Natural killer cell (primary cell): ENCODE results near the gene NAT10. TPM values are rescaled to one million over a fixed set of nuclear protein-coding genes. Genes with fewer than 3 reads are reported as not detected.
"Not testable (repeated sequence)": the region's sequence is repeated elsewhere in the genome, so short reads cannot be mapped to it uniquely, and the experiment has no call there.

Experiments
- ATAC-seq, 3 donors: fragments of 150-1000 bp in 2 of 3; fragments of 200-7000 bp in 1 of 3; cut with Tn5 transposase; 1 replicate in 1 of 3; 2 replicates in 2 of 3; pipeline ENCODE4 v1.10.0; 2021; ENCODE audit warnings: mild to moderate bottlenecking in 2 of 3, moderate library complexity in 2 of 3
- DNase-seq, 2 donors: peaks; one replicate each; pipeline versions ENCODE4 v3.0.0 to v3.0.0-alpha.2; 2013 to 2021; ENCODE audit warnings: mixed read lengths in 1 of 2
- H3K27ac ChIP-seq: one replicate; pipeline ENCODE4 v1.5.1; 2013; ENCODE audit warnings: mild to moderate bottlenecking, low read length
- H3K27me3 ChIP-seq: one replicate; pipeline ENCODE4 v1.6.1; 2013; ENCODE audit warnings: low read length; ENCODE audit not compliant: control insufficient read depth, insufficient read depth
- H3K36me3 ChIP-seq: one replicate; pipeline ENCODE4 v1.6.1; 2013; ENCODE audit warnings: low read length; ENCODE audit not compliant: control insufficient read depth, insufficient read depth
- H3K4me1 ChIP-seq: one replicate; pipeline ENCODE4 v1.6.1; 2013; ENCODE audit warnings: low read length; ENCODE audit not compliant: control insufficient read depth, insufficient read depth
- H3K4me3 ChIP-seq: one replicate; pipeline ENCODE4 v1.5.1; 2013; ENCODE audit warnings: low read length
- H3K9me3 ChIP-seq: one replicate; pipeline ENCODE4 v1.6.1; 2013; ENCODE audit warnings: low read length; ENCODE audit not compliant: control insufficient read depth, insufficient read depth
- H3K27ac Mint-ChIP-seq, 2 donors: one replicate each; pipeline ENCODE4 v1.8.0; 2022; ENCODE audit warnings: mild to moderate bottlenecking in 2 of 2, mixed read lengths in 2 of 2, moderate library complexity in 1 of 2
- H3K27me3 Mint-ChIP-seq, 2 donors: one replicate each; pipeline ENCODE4 v1.8.0; 2022; ENCODE audit warnings: low read depth in 2 of 2, mixed read lengths in 2 of 2
- H3K36me3 Mint-ChIP-seq: one replicate; pipeline ENCODE4 v1.8.0; 2022; ENCODE audit warnings: mixed read lengths
- H3K4me1 Mint-ChIP-seq, 2 donors: one replicate each; pipeline ENCODE4 v1.8.0; 2022; ENCODE audit warnings: mixed read lengths in 2 of 2
- H3K4me3 Mint-ChIP-seq: one replicate; pipeline ENCODE4 v1.8.0; 2022; ENCODE audit warnings: mild to moderate bottlenecking, moderate library complexity, mixed read lengths
- H3K9me3 Mint-ChIP-seq, 2 donors: one replicate each; pipeline ENCODE4 v1.8.0; 2022; ENCODE audit warnings: mixed read lengths in 2 of 2
- WGBS: methylation state at CpG from one replicate; pipeline ENCODE4 v1.1.7; 2013; ENCODE audit warnings: missing lambda C conversion rate; ENCODE audit not compliant: insufficient coverage; 5-methylcytosine and 5-hydroxymethylcytosine counted together
- intact Hi-C: fragments of 100-400 bp; cut with micrococcal nuclease; formaldehyde crosslinking; loops from one replicate; pipeline ENCODE4 v1.14.2; 2022
- total RNA-seq, 4 donors: library from RNA; stranded (reverse); fragments of 120-200 nt in 1 of 4; gene quantifications; one replicate each; pipeline versions ENCODE4 v1.2.3 to v1.2.4, GENCODE V29; 2013 to 2022
- TF ChIP-seq, protein P1 (sequence below): fragments of 200-600 bp; IDR thresholded peaks from one replicate; pipeline ENCODE4 v1.8.0; 2022; ENCODE audit warnings: antibody characterized with exemption

Gene NAT10
- total RNA-seq, 3 donors from 2014 or later (not counting 1 experiment from before 2014, with no cell fraction given), result 40.3 to 53.6 (median 42.8) TPM

DNA sequence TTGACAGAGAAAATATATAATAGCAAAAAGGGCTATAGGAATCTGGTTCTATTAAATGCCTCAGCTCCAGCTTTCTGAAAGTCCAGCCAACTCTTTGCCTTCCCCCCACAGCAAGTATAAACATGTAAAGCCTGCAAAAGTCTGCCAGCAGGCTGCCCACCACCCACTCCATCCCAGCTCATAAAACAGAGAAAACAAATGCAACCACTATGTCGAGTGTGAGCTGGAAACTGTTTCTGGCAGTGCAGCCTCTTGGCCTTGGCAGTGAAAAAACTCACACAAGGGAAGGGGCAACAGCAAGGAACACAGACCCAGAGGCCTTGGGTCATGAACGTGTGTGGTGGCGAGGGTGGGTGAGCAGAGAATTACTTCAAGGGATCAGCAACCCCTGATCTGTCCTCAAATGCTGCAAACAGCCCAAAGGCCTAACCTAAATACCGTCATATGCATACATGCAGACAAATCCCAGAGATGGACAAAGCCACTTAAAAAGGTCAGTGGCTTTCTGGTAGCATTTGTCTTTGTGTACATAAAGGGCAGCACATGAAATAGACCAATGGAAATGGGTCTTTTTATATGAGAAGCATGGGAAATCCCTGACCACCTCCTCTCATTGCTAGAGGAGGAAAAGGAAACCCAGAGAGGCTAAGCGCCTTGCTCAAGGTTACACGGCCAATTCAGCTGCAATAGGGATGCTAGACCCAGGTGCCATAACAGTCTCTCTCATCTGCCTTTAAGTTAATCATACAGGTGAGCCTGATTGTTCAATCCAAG, 74.8 kb downstream of the NAT10 start:
- ATAC-seq, result no peak
- H3K27ac ChIP-seq, result no peak overlapping the region
- intact Hi-C loops, result no loop called here

DNA sequence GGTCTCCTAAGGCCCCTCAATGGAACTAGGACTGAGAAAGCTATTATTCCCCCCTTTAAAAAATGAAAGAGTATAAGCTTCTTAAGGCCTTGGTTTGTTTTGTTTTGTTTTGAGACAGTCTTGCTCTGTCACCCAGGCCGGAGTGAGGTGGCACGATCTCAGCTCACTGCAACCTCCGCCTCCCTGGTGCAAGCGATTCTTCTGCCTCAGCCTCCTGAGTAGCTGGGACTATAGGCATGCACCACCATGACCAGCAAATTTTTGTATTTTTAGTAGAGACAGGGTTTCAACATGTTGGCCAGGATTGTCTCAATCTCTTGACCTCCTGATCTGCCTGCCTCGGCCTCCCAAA, 75.4 kb downstream of the NAT10 start:
- H3K9me3 ChIP-seq, H3K4me3 ChIP-seq, intact Hi-C loops, H3K27me3 ChIP-seq, H3K4me1 ChIP-seq, H3K36me3 Mint-ChIP-seq, H3K4me3 Mint-ChIP-seq, H3K27ac ChIP-seq, ATAC-seq, DNase-seq, H3K27me3 Mint-ChIP-seq, H3K36me3 ChIP-seq, H3K4me1 Mint-ChIP-seq, H3K27ac Mint-ChIP-seq, H3K9me3 Mint-ChIP-seq: not testable (repeated sequence)
- WGBS, result 67% methylated on average over 5 of the region's 5 CpGs

More for the DNA sequence above, 74.8 kb downstream of the NAT10 start:
- no peaks in the 10 kb centered on the region for H3K4me1 ChIP-seq
- no peaks in the 10 kb centered on the region for H3K36me3 ChIP-seq
- 72% methylated on average over 6 of the region's 6 CpGs for WGBS
- no peaks in the 10 kb centered on the region for H3K36me3 Mint-ChIP-seq
- H3K27me3 Mint-ChIP-seq, result no peaks in the 10 kb centered on the region
- H3K4me3 ChIP-seq, result no peak overlapping the region
- TF ChIP-seq, protein P1, sequence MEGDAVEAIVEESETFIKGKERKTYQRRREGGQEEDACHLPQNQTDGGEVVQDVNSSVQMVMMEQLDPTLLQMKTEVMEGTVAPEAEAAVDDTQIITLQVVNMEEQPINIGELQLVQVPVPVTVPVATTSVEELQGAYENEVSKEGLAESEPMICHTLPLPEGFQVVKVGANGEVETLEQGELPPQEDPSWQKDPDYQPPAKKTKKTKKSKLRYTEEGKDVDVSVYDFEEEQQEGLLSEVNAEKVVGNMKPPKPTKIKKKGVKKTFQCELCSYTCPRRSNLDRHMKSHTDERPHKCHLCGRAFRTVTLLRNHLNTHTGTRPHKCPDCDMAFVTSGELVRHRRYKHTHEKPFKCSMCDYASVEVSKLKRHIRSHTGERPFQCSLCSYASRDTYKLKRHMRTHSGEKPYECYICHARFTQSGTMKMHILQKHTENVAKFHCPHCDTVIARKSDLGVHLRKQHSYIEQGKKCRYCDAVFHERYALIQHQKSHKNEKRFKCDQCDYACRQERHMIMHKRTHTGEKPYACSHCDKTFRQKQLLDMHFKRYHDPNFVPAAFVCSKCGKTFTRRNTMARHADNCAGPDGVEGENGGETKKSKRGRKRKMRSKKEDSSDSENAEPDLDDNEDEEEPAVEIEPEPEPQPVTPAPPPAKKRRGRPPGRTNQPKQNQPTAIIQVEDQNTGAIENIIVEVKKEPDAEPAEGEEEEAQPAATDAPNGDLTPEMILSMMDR, result no peak
- no peaks in the 10 kb centered on the region for H3K27me3 ChIP-seq
- H3K4me1 Mint-ChIP-seq, result peaks cover 0 to 3% of the 10 kb centered on the region in 2 donors
- no peaks in the 10 kb centered on the region for H3K9me3 Mint-ChIP-seq
- no peaks in the 10 kb centered on the region for H3K9me3 ChIP-seq
- no peak overlapping the region for H3K4me3 Mint-ChIP-seq
- H3K27ac Mint-ChIP-seq, result no peak overlapping the region
- DNase-seq, result no peak

DNA sequence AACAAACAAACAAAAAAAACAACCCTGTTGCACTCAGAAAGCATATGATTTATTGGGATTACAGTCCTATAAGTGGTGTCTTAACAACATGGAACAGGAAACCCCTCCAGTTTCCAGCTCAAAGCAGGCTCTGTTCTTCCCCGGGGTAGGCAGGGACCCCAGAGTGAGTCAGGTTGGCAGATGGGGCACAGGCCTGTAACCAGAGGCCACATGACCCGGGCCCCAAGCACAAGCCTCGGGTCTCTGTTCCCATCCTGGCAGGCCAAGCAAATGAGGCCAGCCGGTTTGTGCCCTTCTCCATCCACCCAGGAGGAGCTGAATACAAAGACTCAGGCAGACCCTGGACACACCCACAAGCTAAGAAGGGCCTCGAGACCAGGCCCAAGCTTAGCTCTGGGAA, 75.8 kb downstream of the NAT10 start:
- Mint-ChIP-seq H3K4me3 (no peak overlapping the region), H3K9me3 (no peaks in the 10 kb centered on the region), H3K27me3 (no peaks in the 10 kb centered on the region), H3K36me3 (no peaks in the 10 kb centered on the region), H3K27ac (no peak overlapping the region), H3K4me1 (peaks cover 0 to 4% of the 10 kb centered on the region in 2 donors)
- intact Hi-C loops, result no loop called here
- Histone ChIP-seq H3K27ac (no peak overlapping the region), H3K9me3 (no peaks in the 10 kb centered on the region), H3K27me3 (no peaks in the 10 kb centered on the region), H3K36me3 (no peaks in the 10 kb centered on the region), H3K4me3 (no peak overlapping the region), H3K4me1 (no peaks in the 10 kb centered on the region)
- TF ChIP-seq, protein P1, result no peak
- WGBS, result 65% methylated on average over 5 of the region's 5 CpGs
- no peak for ATAC-seq
- DNase-seq, result no peak

DNA sequence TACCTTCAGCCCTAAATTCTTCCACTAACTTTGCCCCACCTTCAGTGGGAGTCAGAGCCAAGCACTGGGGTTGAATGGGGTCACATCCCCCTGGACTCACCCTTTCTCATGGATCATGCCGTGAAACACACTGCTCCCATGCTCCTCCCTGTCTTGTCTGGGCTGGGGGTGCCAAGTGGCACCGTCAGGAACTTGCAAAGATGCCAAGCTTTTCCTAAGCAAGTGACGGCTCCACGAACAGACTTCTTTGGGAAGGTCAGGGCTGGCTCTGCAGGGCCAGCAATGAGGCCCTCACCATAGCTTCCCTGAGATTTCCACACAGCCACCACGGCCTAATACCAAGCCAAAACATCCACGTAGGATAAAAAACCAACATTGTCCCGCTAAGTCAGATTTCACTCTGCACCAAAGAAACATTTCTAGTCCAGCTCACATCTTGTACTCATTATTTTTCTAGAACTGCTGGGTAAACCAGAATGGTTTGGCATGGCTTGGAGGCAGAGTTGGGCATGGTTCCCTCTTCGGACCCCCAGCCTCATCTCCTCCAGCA, 76.5 kb downstream of the NAT10 start:
- TF ChIP-seq, protein P1, result no peak
- DNase-seq (no peak), ATAC-seq (no peak)
- H3K9me3 Mint-ChIP-seq, result no peaks in the 10 kb centered on the region
- H3K4me3 ChIP-seq, result no peak overlapping the region
- H3K27ac ChIP-seq, result no peak overlapping the region
- no peaks in the 10 kb centered on the region for H3K9me3 ChIP-seq
- WGBS, result 98% methylated on average over 8 of the region's 8 CpGs
- no peaks in the 10 kb centered on the region for H3K27me3 Mint-ChIP-seq
- H3K36me3 ChIP-seq, result no peaks in the 10 kb centered on the region
- H3K27ac Mint-ChIP-seq, result no peak overlapping the region
- no peaks in the 10 kb centered on the region for H3K36me3 Mint-ChIP-seq
- no peaks in the 10 kb centered on the region for H3K27me3 ChIP-seq
- intact Hi-C loops, result no loop called here
- peaks cover 0 to 4% of the 10 kb centered on the region in 2 donors for H3K4me1 Mint-ChIP-seq
- H3K4me3 Mint-ChIP-seq, result no peak overlapping the region
- no peaks in the 10 kb centered on the region for H3K4me1 ChIP-seq
